ENCODE results near the gene CEP97. TPM values are rescaled to one million over a fixed set of nuclear protein-coding genes. Genes with fewer than 3 reads are reported as not detected.

CEP97 gene
- polyA plus RNA-seq, 1 donor (not counting 4 experiments of a cell fraction or from before 2014, with no cell fraction given), result 3.6 TPM

GRCh38 chr3:101685870-101686307, 38.5 kb upstream of the CEP97 start:
- peaks cover 19 to 34% of the 10 kb centered on the region in 2 experiments for H3K36me3 ChIP-seq (ENCODE audit: control insufficient read depth in 2 of 2, extremely low read depth in 1 of 2, insufficient read depth in 2 of 2, low read length in 2 of 2)
- peak overlapping the region; percentile 96 for H3K4me2 ChIP-seq (ENCODE audit: control insufficient read depth, extremely low read depth, insufficient read depth, low read depth, low read length)
- no peaks in the 10 kb centered on the region for H3K9me3 ChIP-seq (ENCODE audit: control insufficient read depth, low read depth, low read length)
- no peak for DNase-seq (ENCODE audit: low read depth, low spot score)
- H3K4me3 ChIP-seq (ENCODE audit: control insufficient read depth in 2 of 3, extremely low read depth in 1 of 3, insufficient read depth in 2 of 3, low read depth in 1 of 3, low read length in 3 of 3), result peak overlapping the region; percentile 73 to 96 (median 93)
- peak overlapping the region; percentile 87 for H3K27ac ChIP-seq (ENCODE audit: control insufficient read depth, insufficient read depth, low read length)
- H2AFZ ChIP-seq (ENCODE audit: control insufficient read depth, low read length), result no peak overlapping the region
- peaks cover 20% of the 10 kb centered on the region for H4K20me1 ChIP-seq (ENCODE audit: control insufficient read depth, extremely low read depth, insufficient read depth, low read length)
- peak overlapping the region; percentile 90 for H3K9ac ChIP-seq (ENCODE audit: control insufficient read depth, extremely low read depth, insufficient read depth, low read length)
- peaks cover 15% of the 10 kb centered on the region for H3K4me1 ChIP-seq (ENCODE audit: control insufficient read depth, extremely low read depth, insufficient read depth, low read length)
- no peaks in the 10 kb centered on the region for H3K27me3 ChIP-seq (ENCODE audit: control insufficient read depth, extremely low read depth, insufficient read depth, low read length)
- FAIRE-seq, result no peak
- TF ChIP-seq EZH2 (IDR thresholded peaks at IDR 0.05; ENCODE audit: low read length), result no peak
- no peak for TF ChIP-seq CTCF (optimal IDR thresholded peaks at IDR 0.05 in 1 of 3, IDR thresholded peaks at IDR 0.05 in 1 of 3, conservative IDR thresholded peaks at IDR 0.05 in 1 of 3; ENCODE audit: extremely low read depth in 1 of 3, insufficient read depth in 2 of 3, low read length in 3 of 3)
- dilution Hi-C loops (cut with MboI; ENCODE audit: extremely low pct_ligation_motif_present, low sequenced_read_pairs), result no loop called here
- H3K9me1 ChIP-seq (ENCODE audit: control insufficient read depth, extremely low read depth, insufficient read depth, low read length), result no peaks in the 10 kb centered on the region
- H3K79me2 ChIP-seq (ENCODE audit: control insufficient read depth, insufficient read depth, low read length), result peaks cover 51% of the 10 kb centered on the region

GRCh38 chr3:101687142-101687931, 37.1 kb upstream of the CEP97 start:
- dilution Hi-C loops (cut with MboI; ENCODE audit: extremely low pct_ligation_motif_present, low sequenced_read_pairs), result no loop called here
- peaks cover 14% of the 10 kb centered on the region for H4K20me1 ChIP-seq (ENCODE audit: control insufficient read depth, extremely low read depth, insufficient read depth, low read length)
- H3K4me1 ChIP-seq (ENCODE audit: control insufficient read depth, extremely low read depth, insufficient read depth, low read length), result peaks cover 15% of the 10 kb centered on the region
- FAIRE-seq (no peak), DNase-seq (ENCODE audit: low read depth, low spot score) (no peak)
- no peak for TF ChIP-seq CTCF (optimal IDR thresholded peaks at IDR 0.05 in 1 of 3, IDR thresholded peaks at IDR 0.05 in 1 of 3, conservative IDR thresholded peaks at IDR 0.05 in 1 of 3; ENCODE audit: extremely low read depth in 1 of 3, insufficient read depth in 2 of 3, low read length in 3 of 3)
- no peak for TF ChIP-seq EZH2 (IDR thresholded peaks at IDR 0.05; ENCODE audit: low read length)
- peak overlapping the region; percentile 37 to 68 (median 64) for H3K4me3 ChIP-seq (ENCODE audit: control insufficient read depth in 2 of 3, extremely low read depth in 1 of 3, insufficient read depth in 2 of 3, low read depth in 1 of 3, low read length in 3 of 3)
- H3K9ac ChIP-seq (ENCODE audit: control insufficient read depth, extremely low read depth, insufficient read depth, low read length), result peak overlapping the region; percentile 75
- H3K36me3 ChIP-seq (ENCODE audit: control insufficient read depth in 2 of 2, extremely low read depth in 1 of 2, insufficient read depth in 2 of 2, low read length in 2 of 2), result peaks cover 9 to 25% of the 10 kb centered on the region in 2 experiments
- no peaks in the 10 kb centered on the region for H3K27me3 ChIP-seq (ENCODE audit: control insufficient read depth, extremely low read depth, insufficient read depth, low read length)
- H3K79me2 ChIP-seq (ENCODE audit: control insufficient read depth, insufficient read depth, low read length), result peaks cover 40% of the 10 kb centered on the region
- H3K4me2 ChIP-seq (ENCODE audit: control insufficient read depth, extremely low read depth, insufficient read depth, low read depth, low read length), result peak overlapping the region; percentile 65
- H3K9me1 ChIP-seq (ENCODE audit: control insufficient read depth, extremely low read depth, insufficient read depth, low read length), result no peaks in the 10 kb centered on the region
- peak overlapping the region; percentile 72 for H2AFZ ChIP-seq (ENCODE audit: control insufficient read depth, low read length)
- peak overlapping the region; percentile 87 for H3K27ac ChIP-seq (ENCODE audit: control insufficient read depth, insufficient read depth, low read length)
- no peaks in the 10 kb centered on the region for H3K9me3 ChIP-seq (ENCODE audit: control insufficient read depth, low read depth, low read length)

Data from keratinocyte (primary cell).